HAP-1 (cell line): Measurements from ENCODE around the gene RNF14.
A peak's percentile ranks its signal among the peaks of the same experiment; 100 is the strongest.
"Not testable (repeated sequence)": the region's sequence is repeated elsewhere in the genome, so short reads cannot be mapped to it uniquely, and the experiment has no call there.

Experiments used
- DNase-seq, 2 experiments: peaks; one replicate each; pipeline ENCODE4 v3.0.0-alpha.2; 2016 to 2020; ENCODE audit warnings: low spot score in 2 of 2
- H3K27me3 ChIP-seq: fragments of 250-450 bp; sonication (Bioruptor Pico); 2 replicates; pipeline ENCODE4 v1.5.1; 2020; ENCODE audit warnings: low read depth, mild to moderate bottlenecking, moderate library complexity
- H3K36me3 ChIP-seq: fragments of 250-450 bp; sonication (Bioruptor Pico); replicated peaks from 2 replicates; pipeline ENCODE4 v1.5.1; 2020; ENCODE audit warnings: mild to moderate bottlenecking
- H3K4me1 ChIP-seq: fragments of 250-450 bp; sonication (Bioruptor Pico); 2 replicates; pipeline ENCODE4 v1.5.1; 2020; ENCODE audit warnings: mild to moderate bottlenecking
- H3K4me3 ChIP-seq: fragments of 250-450 bp; sonication (Bioruptor Pico); 2 replicates; pipeline ENCODE4 v1.5.1; 2020; ENCODE audit warnings: mild to moderate bottlenecking, moderate library complexity
- H3K9me3 ChIP-seq: fragments of 250-450 bp; sonication (Bioruptor Pico); 2 replicates; pipeline ENCODE4 v1.5.1; 2020; ENCODE audit warnings: mild to moderate bottlenecking, moderate library complexity
- in situ Hi-C: fragments of 300-500 bp; cut with MboI; formaldehyde crosslinking; loops from 3 replicates; pipeline ENCODE4 v1.14.3; 2020; ENCODE audit warnings: low sequenced_read_pairs, inconsistent platforms, mixed read lengths

RNF14 gene

DNA sequence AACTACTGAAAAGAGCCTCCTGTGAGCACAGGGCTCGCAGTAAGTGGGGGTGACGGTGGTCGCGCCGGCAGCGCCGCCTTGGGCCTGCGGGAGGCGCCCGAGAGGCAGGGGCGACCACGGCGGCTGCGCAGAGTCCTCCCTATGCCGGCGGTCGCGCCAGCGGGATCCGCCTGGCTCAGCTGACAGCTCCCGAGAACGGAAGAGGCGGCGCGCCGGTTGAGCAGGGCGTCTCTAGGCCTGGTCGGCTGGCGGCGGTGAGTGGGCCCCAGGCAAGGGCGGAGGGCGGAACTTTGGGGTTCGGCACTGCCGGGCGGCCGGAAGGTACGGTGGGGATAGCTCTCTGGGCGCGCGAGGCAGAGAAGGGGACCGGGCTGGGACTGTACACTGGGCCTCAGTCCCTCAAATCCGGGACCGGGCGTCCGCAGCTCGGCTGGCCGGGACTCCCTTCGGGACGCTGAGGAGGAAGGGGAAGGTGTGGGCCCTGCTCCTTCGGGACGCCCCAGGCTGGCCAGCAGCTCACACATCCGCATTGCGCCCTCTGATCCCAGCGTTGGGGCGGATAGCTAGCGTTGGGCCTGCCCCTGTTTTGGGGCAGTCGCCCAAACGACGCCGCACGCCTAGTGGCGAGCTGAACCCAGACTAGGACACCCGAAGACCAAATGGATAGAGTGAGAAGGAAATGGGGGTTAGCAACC, at the start of gene RNF14:
TSS of gene RNF14 (plus strand) at position 192 of the 695 bp plus-strand sequence. CDS start 4,484 bp downstream, outside the sequence.
- H3K4me1 ChIP-seq, result peaks cover 17% of the 10 kb centered on the region
- no peaks in the 10 kb centered on the region for H3K9me3 ChIP-seq
- H3K36me3 ChIP-seq, result peaks cover 18% of the 10 kb centered on the region
- in situ Hi-C loops, result no loop called here
- peak within 1 kb of the TSS; percentile 79 for H3K4me3 ChIP-seq
- H3K27me3 ChIP-seq, result no peaks in the 10 kb centered on the region
- peak; percentile 86 to 92 for DNase-seq

GRCh38 chr5:141919218-141920119, 49.4 kb upstream of the RNF14 start:
- in situ Hi-C loops, result no loop called here
- Histone ChIP-seq H3K4me3 (no peak overlapping the region), H3K27me3 (no peaks in the 10 kb centered on the region)

GRCh38 chr5:141920771-141921170, 48.1 kb upstream of the RNF14 start:
- Histone ChIP-seq H3K4me3 (no peak overlapping the region), H3K27me3 (no peaks in the 10 kb centered on the region), H3K36me3 (peaks cover 7% of the 10 kb centered on the region), H3K9me3 (no peaks in the 10 kb centered on the region), H3K4me1 (peaks cover 4% of the 10 kb centered on the region)
- in situ Hi-C loops, result no loop called here
- DNase-seq, result no peak

More at GRCh38 chr5:141919218-141920119, 49.4 kb upstream of the RNF14 start:
- H3K4me1 ChIP-seq, result peaks cover 4% of the 10 kb centered on the region
- no peaks in the 10 kb centered on the region for H3K9me3 ChIP-seq
- no peak for DNase-seq
- peaks cover 2% of the 10 kb centered on the region for H3K36me3 ChIP-seq

DNA sequence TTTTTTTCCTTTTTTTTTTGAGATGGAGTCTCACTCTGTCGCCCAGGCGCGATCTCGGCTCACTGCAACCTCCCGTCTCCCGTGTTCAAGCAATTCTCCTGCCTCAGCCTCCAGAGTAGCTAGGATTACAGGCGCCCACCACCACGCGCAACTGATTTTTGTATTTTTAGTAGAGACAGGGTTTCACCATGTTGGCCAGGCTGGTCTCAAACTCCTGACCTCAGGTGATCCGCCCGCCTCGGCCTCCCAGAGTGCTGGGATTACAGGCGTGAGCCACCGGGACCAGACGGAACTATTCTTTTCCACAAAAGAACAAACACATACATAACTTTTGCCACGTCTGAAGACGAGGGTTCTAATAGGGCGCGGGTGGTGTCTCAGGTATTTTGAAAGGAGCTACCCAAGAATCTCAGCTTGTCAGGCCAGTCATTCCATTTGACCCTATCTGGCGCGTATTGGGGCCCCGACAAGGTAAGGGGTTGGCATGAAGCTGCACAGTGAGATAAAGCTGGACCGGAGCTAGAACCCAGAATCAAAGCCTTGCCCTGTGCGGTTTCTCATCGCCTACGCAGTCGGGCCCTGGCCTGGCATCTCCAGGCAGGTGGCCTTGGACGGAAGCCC, 46.0 kb upstream of the RNF14 start:
- H3K27me3 ChIP-seq, in situ Hi-C loops, H3K9me3 ChIP-seq, H3K4me1 ChIP-seq, DNase-seq: not testable (repeated sequence)
- peaks cover 15% of the 10 kb centered on the region for H3K36me3 ChIP-seq
- H3K4me3 ChIP-seq, result peak overlapping the region; percentile 98

DNA sequence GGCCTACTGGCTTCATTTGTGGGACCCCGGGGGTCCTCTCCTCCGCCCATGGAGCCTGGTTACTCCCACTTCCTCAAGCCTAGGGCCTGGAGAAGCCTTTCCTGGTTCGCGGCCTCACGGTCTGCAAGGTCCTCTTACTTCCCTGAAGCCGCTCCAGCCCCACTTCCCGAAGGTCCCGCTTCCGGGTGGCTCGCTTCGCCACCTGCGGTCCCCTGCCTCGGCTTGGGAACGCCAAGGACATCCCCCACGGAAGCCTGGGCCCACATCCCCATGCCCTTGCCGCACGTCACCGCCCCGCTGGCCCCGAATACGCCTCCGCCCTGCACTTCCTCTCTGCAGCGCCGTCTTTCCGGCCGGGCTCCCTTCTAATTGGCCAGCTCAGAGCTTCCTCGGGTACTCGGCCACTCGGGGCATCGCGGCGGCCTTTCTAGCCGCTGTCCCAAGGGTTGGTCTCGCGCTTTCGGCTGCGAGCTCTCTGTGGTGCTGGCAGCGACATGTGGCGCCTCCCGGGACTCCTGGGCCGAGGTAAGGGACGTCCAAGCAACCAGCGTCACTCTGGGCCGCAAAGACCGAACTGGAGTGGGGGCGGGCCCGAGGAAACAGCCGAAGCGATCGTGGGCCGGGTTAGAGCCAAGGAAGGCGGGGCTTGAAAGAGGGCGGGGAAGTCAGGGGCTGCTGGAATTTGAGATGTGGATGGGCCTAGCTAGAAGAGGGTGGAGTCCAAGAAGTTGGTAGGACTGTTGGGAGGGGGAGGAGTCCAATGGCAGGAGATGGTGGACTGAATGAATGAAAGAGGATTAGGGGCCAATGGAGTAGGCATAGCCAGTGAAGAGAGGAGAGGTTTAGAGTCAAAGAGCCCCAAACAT, 45.2 kb upstream of the RNF14 start, which contains the start of gene DELE1:
TSS of gene DELE1 (plus strand) at position 424 of the 866 bp plus-strand sequence. CDS start at position 495, 71 bp downstream.
- no peaks in the 10 kb centered on the region for H3K27me3 ChIP-seq
- DNase-seq, result peak; percentile 95 to 96
- H3K36me3 ChIP-seq, result peaks cover 23% of the 10 kb centered on the region
- no peaks in the 10 kb centered on the region for H3K9me3 ChIP-seq
- H3K4me3 ChIP-seq, result peak within 1 kb of the TSS; percentile 98
- H3K4me1 ChIP-seq, result peaks cover 4% of the 10 kb centered on the region
- in situ Hi-C loops, result no loop called here

GRCh38 chr5:141926434-141926833, 42.5 kb upstream of the RNF14 start:
- no peaks in the 10 kb centered on the region for H3K9me3 ChIP-seq
- H3K27me3 ChIP-seq, result no peaks in the 10 kb centered on the region
- DNase-seq, result no peak
- in situ Hi-C loops, result no loop called here
- H3K4me3 ChIP-seq, result no peak overlapping the region
- H3K36me3 ChIP-seq, result peaks cover 39% of the 10 kb centered on the region
- H3K4me1 ChIP-seq, result peaks cover 4% of the 10 kb centered on the region

GRCh38 chr5:141928051-141928450, 40.9 kb upstream of the RNF14 start:
- Histone ChIP-seq H3K4me1 (peaks cover 4% of the 10 kb centered on the region), H3K4me3 (no peak overlapping the region), H3K27me3 (no peaks in the 10 kb centered on the region), H3K9me3 (no peaks in the 10 kb centered on the region), H3K36me3 (peaks cover 48% of the 10 kb centered on the region)
- DNase-seq, result no peak
- in situ Hi-C loops, result no loop called here

GRCh38 chr5:141929398-141930058, 39.4 kb upstream of the RNF14 start:
- DNase-seq, result no peak
- Histone ChIP-seq H3K4me3 (no peak overlapping the region), H3K9me3 (no peaks in the 10 kb centered on the region), H3K36me3 (peaks cover 55% of the 10 kb centered on the region), H3K4me1 (peaks cover under 1% of the 10 kb centered on the region; the same call in 1 of the 2 replicates), H3K27me3 (no peaks in the 10 kb centered on the region)
- in situ Hi-C loops, result no loop called here

- DNase-seq, result no peak
- Histone ChIP-seq H3K4me1 (no peaks in the 10 kb centered on the region), H3K9me3 (no peaks in the 10 kb centered on the region), H3K27me3 (no peaks in the 10 kb centered on the region), H3K36me3 (peaks cover 59% of the 10 kb centered on the region), H3K4me3 (no peak overlapping the region)
- in situ Hi-C loops, result no loop called here
Measured at GRCh38 chr5:141931694-141932093, 37.2 kb upstream of the RNF14 start.

GRCh38 chr5:141933151-141933550, 35.8 kb upstream of the RNF14 start:
- no peaks in the 10 kb centered on the region for H3K27me3 ChIP-seq
- no peak for DNase-seq
- H3K4me3 ChIP-seq, result no peak overlapping the region
- H3K4me1 ChIP-seq, result no peaks in the 10 kb centered on the region
- no peaks in the 10 kb centered on the region for H3K9me3 ChIP-seq
- H3K36me3 ChIP-seq, result peaks cover 62% of the 10 kb centered on the region
- in situ Hi-C loops, result no loop called here

GRCh38 chr5:141934099-141934844, 34.6 kb upstream of the RNF14 start:
- H3K4me3 ChIP-seq, result no peak overlapping the region
- H3K9me3 ChIP-seq, result no peaks in the 10 kb centered on the region
- no peak for DNase-seq
- H3K36me3 ChIP-seq, result peaks cover 58% of the 10 kb centered on the region
- H3K4me1 ChIP-seq, result no peaks in the 10 kb centered on the region
- in situ Hi-C loops, result no loop called here
- no peaks in the 10 kb centered on the region for H3K27me3 ChIP-seq

DNA sequence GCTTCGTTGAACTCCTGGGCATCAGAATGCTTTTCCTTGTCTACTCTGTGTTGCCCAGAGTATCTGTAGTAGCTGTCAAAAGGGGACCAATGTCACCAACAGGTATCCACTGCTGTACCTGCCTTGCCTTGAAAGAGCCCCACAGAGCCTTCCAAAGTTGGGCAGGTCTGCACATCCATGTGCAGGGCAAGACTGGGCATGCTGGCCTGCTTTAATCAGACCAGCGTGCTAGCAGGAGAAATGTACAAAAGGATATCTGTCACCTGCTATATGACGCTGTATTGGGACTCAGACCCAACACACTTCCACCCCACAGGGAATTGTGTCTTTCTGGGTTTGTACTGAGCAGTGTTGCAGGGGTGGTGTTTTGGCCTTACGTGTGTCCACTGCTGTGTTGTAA, 33.4 kb upstream of the RNF14 start:
- Histone ChIP-seq H3K36me3 (peaks cover 50% of the 10 kb centered on the region), H3K4me3 (no peak overlapping the region), H3K4me1 (no peaks in the 10 kb centered on the region), H3K9me3 (no peaks in the 10 kb centered on the region), H3K27me3 (no peaks in the 10 kb centered on the region)
- DNase-seq, result no peak
- in situ Hi-C loops, result no loop called here
